ENCODE measurements around the gene KIAA1755. TPM values are rescaled to one million over a fixed set of nuclear protein-coding genes. Genes with fewer than 3 reads are reported as not detected.

Gene KIAA1755
- total and polyA plus RNA-seq, 2 donors (not counting 1 experiment from before 2014, with no cell fraction given): not detected

- H3K27ac ChIP-seq (ENCODE audit: low read length in 2 of 2): no peak overlapping the region
- TF ChIP-seq, protein P1, sequence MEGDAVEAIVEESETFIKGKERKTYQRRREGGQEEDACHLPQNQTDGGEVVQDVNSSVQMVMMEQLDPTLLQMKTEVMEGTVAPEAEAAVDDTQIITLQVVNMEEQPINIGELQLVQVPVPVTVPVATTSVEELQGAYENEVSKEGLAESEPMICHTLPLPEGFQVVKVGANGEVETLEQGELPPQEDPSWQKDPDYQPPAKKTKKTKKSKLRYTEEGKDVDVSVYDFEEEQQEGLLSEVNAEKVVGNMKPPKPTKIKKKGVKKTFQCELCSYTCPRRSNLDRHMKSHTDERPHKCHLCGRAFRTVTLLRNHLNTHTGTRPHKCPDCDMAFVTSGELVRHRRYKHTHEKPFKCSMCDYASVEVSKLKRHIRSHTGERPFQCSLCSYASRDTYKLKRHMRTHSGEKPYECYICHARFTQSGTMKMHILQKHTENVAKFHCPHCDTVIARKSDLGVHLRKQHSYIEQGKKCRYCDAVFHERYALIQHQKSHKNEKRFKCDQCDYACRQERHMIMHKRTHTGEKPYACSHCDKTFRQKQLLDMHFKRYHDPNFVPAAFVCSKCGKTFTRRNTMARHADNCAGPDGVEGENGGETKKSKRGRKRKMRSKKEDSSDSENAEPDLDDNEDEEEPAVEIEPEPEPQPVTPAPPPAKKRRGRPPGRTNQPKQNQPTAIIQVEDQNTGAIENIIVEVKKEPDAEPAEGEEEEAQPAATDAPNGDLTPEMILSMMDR (IDR thresholded peaks at IDR 0.05): no peak
- no peak for TF ChIP-seq EZH2 (IDR thresholded peaks at IDR 0.05; ENCODE audit: borderline replicate concordance, insufficient read depth, low read depth, low read length, poor library complexity, severe bottlenecking)
- no peaks in the 10 kb centered on the region for H3K4me1 ChIP-seq (ENCODE audit: control insufficient read depth in 2 of 2, insufficient read depth in 2 of 2, low read length in 2 of 2)
- intact Hi-C loops (cut with micrococcal nuclease): no loop called here
- Mint-ChIP-seq H3K4me1 (no peaks in the 10 kb centered on the region), H3K27ac (no peak overlapping the region), H3K9me3 (ENCODE audit: insufficient read depth) (peaks cover 6% of the 10 kb centered on the region), H3K4me3 (no peak overlapping the region), H3K27me3 (peaks cover 16% of the 10 kb centered on the region)
- WGBS (ENCODE audit: insufficient coverage): 92% methylated on average over 7 of the region's 7 CpGs
- peaks cover under 1 to 39% (median 17%) of the 10 kb centered on the region in 3 donors for H3K9me3 ChIP-seq (ENCODE audit: control extremely low read depth in 1 of 3, control insufficient read depth in 2 of 3, insufficient read depth in 1 of 3, low read length in 2 of 3)
- H4K20me1 ChIP-seq (ENCODE audit: control insufficient read depth, insufficient read depth, low read length, poor library complexity, severe bottlenecking): no peaks in the 10 kb centered on the region
- H3K4me3 ChIP-seq (ENCODE audit: control extremely low read depth in 1 of 5, extremely low read depth in 1 of 5, insufficient read depth in 1 of 5, low read depth in 2 of 5, low read length in 4 of 5): no peak overlapping the region
- H3K79me2 ChIP-seq (ENCODE audit: control insufficient read depth, insufficient read depth, low read length): no peaks in the 10 kb centered on the region
- no peak overlapping the region for H3K4me2 ChIP-seq (replicated peaks; ENCODE audit: low read depth, low read length, poor library complexity, severe bottlenecking)
- no peak overlapping the region for H2AFZ ChIP-seq (ENCODE audit: insufficient read depth, low read depth, low read length, poor library complexity, severe bottlenecking)
- no peaks in the 10 kb centered on the region for H3K27me3 ChIP-seq (replicated peaks in 1 of 4; ENCODE audit: control extremely low read depth in 1 of 4, control insufficient read depth in 3 of 4, insufficient read depth in 4 of 4, low read length in 3 of 4)
- H3K9ac ChIP-seq (ENCODE audit: low read length): no peak overlapping the region
- H3K36me3 ChIP-seq (replicated peaks in 1 of 2; ENCODE audit: control extremely low read depth in 1 of 2, control insufficient read depth in 1 of 2, extremely low read depth in 1 of 2, insufficient read depth in 2 of 2, low read length in 1 of 2): no peaks in the 10 kb centered on the region
- DNase-seq (no peak), ATAC-seq (ENCODE audit: low read depth) (no peak)
- ChIA-PET CTCF (no interaction called here), POLR2A (no interaction called here)
These were observed 13.4 kb downstream of the KIAA1755 start for GRCh38 chr20:38247166-38247509.

DNA sequence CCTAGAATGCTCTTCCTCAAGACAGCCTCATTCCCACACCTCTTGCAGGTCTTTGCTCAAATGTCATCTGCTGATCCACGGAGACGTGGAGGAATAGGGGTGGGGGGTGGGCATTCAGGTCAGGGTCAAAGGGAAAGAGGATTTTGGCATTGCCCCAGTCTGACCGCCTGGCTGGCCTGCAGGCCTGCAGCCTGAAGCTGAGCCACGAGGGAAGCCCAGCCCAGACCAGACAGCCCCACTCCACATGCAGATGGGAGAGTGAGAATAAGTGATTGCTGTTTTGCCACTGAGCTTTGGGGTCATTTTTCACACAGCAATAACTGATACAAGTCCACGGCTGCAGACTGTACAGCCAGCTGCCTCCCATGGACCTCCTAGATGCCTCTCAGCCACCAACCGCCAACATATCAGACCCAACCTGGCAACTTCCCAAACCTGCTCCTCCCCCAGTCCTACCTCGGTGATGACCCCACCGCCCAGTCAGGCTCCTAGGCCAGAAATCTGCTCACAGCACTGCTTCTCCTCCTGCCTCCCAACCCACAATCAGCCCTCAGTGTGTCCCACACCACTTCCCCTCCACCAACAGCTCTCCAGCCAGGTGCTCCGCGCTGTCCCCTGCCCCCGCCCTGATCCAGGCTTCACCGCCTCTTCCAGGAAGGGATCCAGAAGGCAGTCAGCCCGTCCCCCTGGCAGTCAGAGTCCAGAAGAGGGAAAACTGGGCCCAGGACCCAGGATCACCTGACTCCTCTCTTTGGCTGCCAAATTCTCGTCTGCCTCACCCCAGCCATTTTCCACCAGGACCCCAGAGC is 14.0 kb downstream of the KIAA1755 start:
- Mint-ChIP-seq H3K4me1 (no peaks in the 10 kb centered on the region), H3K27me3 (peaks cover 17% of the 10 kb centered on the region), H3K27ac (no peak overlapping the region), H3K9me3 (ENCODE audit: insufficient read depth) (peaks cover 8% of the 10 kb centered on the region), H3K4me3 (no peak overlapping the region)
- Histone ChIP-seq H3K79me2 (ENCODE audit: control insufficient read depth, insufficient read depth, low read length) (no peaks in the 10 kb centered on the region), H3K4me1 (ENCODE audit: control insufficient read depth in 2 of 2, insufficient read depth in 2 of 2, low read length in 2 of 2) (no peaks in the 10 kb centered on the region), H2AFZ (ENCODE audit: insufficient read depth, low read depth, low read length, poor library complexity, severe bottlenecking) (no peak overlapping the region), H4K20me1 (ENCODE audit: control insufficient read depth, insufficient read depth, low read length, poor library complexity, severe bottlenecking) (no peaks in the 10 kb centered on the region), H3K9me3 (ENCODE audit: control extremely low read depth in 1 of 3, control insufficient read depth in 2 of 3, insufficient read depth in 1 of 3, low read length in 2 of 3) (peaks cover 1 to 45% (median 22%) of the 10 kb centered on the region in 3 donors), H3K27me3 (replicated peaks in 1 of 4; ENCODE audit: control extremely low read depth in 1 of 4, control insufficient read depth in 3 of 4, insufficient read depth in 4 of 4, low read length in 3 of 4) (peaks cover 0 to 3% (median 0%) of the 10 kb centered on the region in 4 experiments), H3K4me2 (replicated peaks; ENCODE audit: low read depth, low read length, poor library complexity, severe bottlenecking) (no peak overlapping the region), H3K9ac (ENCODE audit: low read length) (no peak overlapping the region), H3K4me3 (ENCODE audit: control extremely low read depth in 1 of 5, extremely low read depth in 1 of 5, insufficient read depth in 1 of 5, low read depth in 2 of 5, low read length in 4 of 5) (no peak overlapping the region), H3K36me3 (replicated peaks in 1 of 2; ENCODE audit: control extremely low read depth in 1 of 2, control insufficient read depth in 1 of 2, extremely low read depth in 1 of 2, insufficient read depth in 2 of 2, low read length in 1 of 2) (no peaks in the 10 kb centered on the region), H3K27ac (ENCODE audit: low read length in 2 of 2) (no peak overlapping the region)
- ChIA-PET CTCF (no interaction called here), POLR2A (no interaction called here)
- DNase-seq: no peak
- ATAC-seq (ENCODE audit: low read depth): no peak
- no peak for TF ChIP-seq EZH2 (IDR thresholded peaks at IDR 0.05; ENCODE audit: borderline replicate concordance, insufficient read depth, low read depth, low read length, poor library complexity, severe bottlenecking)
- TF ChIP-seq, protein P1 (IDR thresholded peaks at IDR 0.05): no peak
- WGBS (ENCODE audit: insufficient coverage): 88% methylated on average over 10 of the region's 14 CpGs
- intact Hi-C loops (cut with micrococcal nuclease): no loop called here
